HepG2 (cell line): ENCODE measurements around the gene TTLL8. TPM values are rescaled to one million over a fixed set of nuclear protein-coding genes. Genes with fewer than 3 reads are reported as not detected.

Experiments used
- DMTF1 ChIP-seq: sonication (generic); formaldehyde crosslinking; IDR thresholded peaks from 2 replicates; pipeline ENCODE4 v1.4.0; 2020; ENCODE audit warnings: mild to moderate bottlenecking, missing genetic modification reagents
- E2F2 ChIP-seq: sonication (generic); formaldehyde crosslinking; IDR thresholded peaks from 2 replicates; pipeline ENCODE4 v1.4.0; 2020; ENCODE audit warnings: missing genetic modification reagents, borderline replicate concordance
- EHMT2 ChIP-seq: fragments of 200-600 bp; sonication (generic); IDR thresholded peaks from 2 replicates; pipeline ENCODE4 v1.7.0; 2017; ENCODE audit warnings: antibody characterized with exemption, low read depth, low read length, borderline replicate concordance
- HES4 ChIP-seq: sonication (generic); formaldehyde crosslinking; IDR thresholded peaks from 2 replicates; pipeline ENCODE4 v1.9.0; 2021; ENCODE audit warnings: mild to moderate bottlenecking, missing genetic modification reagents, borderline replicate concordance
- HMG20B ChIP-seq: conservative IDR thresholded peaks from 2 replicates; pipeline ENCODE4 v1.6.1; 2016; ENCODE audit warnings: missing genetic modification reagents, missing compliant biosample characterization
- IKZF5 ChIP-seq: IDR thresholded peaks from 2 replicates; pipeline ENCODE4 v1.6.1; 2018; ENCODE audit warnings: missing genetic modification reagents, mild to moderate bottlenecking, missing compliant biosample characterization
- JUN ChIP-seq: sonication (generic); formaldehyde crosslinking; IDR thresholded peaks from 2 replicates; pipeline ENCODE4 v1.4.0; 2020; ENCODE audit warnings: mild to moderate bottlenecking, missing genetic modification reagents
- KLF11 ChIP-seq: IDR thresholded peaks from 2 replicates; pipeline ENCODE4 v1.6.1; 2016; ENCODE audit warnings: missing compliant biosample characterization
- PAWR ChIP-seq: sonication (generic); formaldehyde crosslinking; IDR thresholded peaks from 2 replicates; pipeline ENCODE4 v1.4.0; 2020; ENCODE audit warnings: missing genetic modification reagents, mild to moderate bottlenecking, borderline replicate concordance
- RXRB ChIP-seq: IDR thresholded peaks from 2 replicates; pipeline ENCODE4 v1.6.1; 2016; ENCODE audit warnings: borderline replicate concordance, missing genetic modification reagents, missing compliant biosample characterization
- SALL2 ChIP-seq: sonication (generic); formaldehyde crosslinking; IDR thresholded peaks from 2 replicates; pipeline ENCODE4 v1.8.1; 2023; ENCODE audit warnings: mild to moderate bottlenecking, missing genetic modification reagents, inconsistent platforms
- SIN3A ChIP-seq: IDR thresholded peaks from 2 replicates; pipeline ENCODE4 v1.6.1; 2011; ENCODE audit warnings: low read depth, mild to moderate bottlenecking, control low read depth, low read length, borderline replicate concordance
- TBX3 ChIP-seq: fragments of 450-650 bp; IDR thresholded peaks from 2 replicates; pipeline ENCODE4 v1.6.1; 2017; ENCODE audit warnings: antibody characterized with exemption, mild to moderate bottlenecking, inconsistent platforms, borderline replicate concordance
- TP53 ChIP-seq: sonication (generic); formaldehyde crosslinking; conservative IDR thresholded peaks from 2 replicates; pipeline ENCODE4 v1.4.0; 2020; ENCODE audit warnings: missing genetic modification reagents
- ZNF12 ChIP-seq: sonication (generic); formaldehyde crosslinking; IDR thresholded peaks from 2 replicates; pipeline ENCODE4 v1.5.0; 2020; ENCODE audit warnings: missing genetic modification reagents
- ZNF263 ChIP-seq: sonication (generic); formaldehyde crosslinking; IDR thresholded peaks from 2 replicates; pipeline ENCODE4 v1.4.0; 2020; ENCODE audit warnings: missing genetic modification reagents
- ZNF451 ChIP-seq: sonication (generic); formaldehyde crosslinking; IDR thresholded peaks from 2 replicates; pipeline ENCODE4 v1.5.0; 2020; ENCODE audit warnings: mild to moderate bottlenecking, missing genetic modification reagents
- ZNF709 ChIP-seq: sonication (generic); formaldehyde crosslinking; IDR thresholded peaks from 2 replicates; pipeline ENCODE4 v1.5.0; 2020; ENCODE audit warnings: mild to moderate bottlenecking, missing genetic modification reagents
- ZNF766 ChIP-seq: sonication (generic); formaldehyde crosslinking; IDR thresholded peaks from 2 replicates; pipeline ENCODE4 v1.5.0; 2020; ENCODE audit warnings: missing genetic modification reagents, borderline replicate concordance
- ZNF768 ChIP-seq: sonication (generic); formaldehyde crosslinking; IDR thresholded peaks from 2 replicates; pipeline ENCODE4 v1.4.0; 2020; ENCODE audit warnings: missing genetic modification reagents
- ZSCAN31 ChIP-seq: sonication (generic); formaldehyde crosslinking; IDR thresholded peaks from 2 replicates; pipeline ENCODE4 v1.5.0; 2020; ENCODE audit warnings: low read depth, mild to moderate bottlenecking, missing genetic modification reagents
- polyA plus RNA-seq, 8 experiments: library from polyadenylated mRNA; depleted of rRNA in 3 of 8; stranded (reverse) in 7 of 8; unstranded in 1 of 8; fragments of >200 nt; fragmentation: Illumina TruSeq in 4 of 8; extraction: Trizol in 4 of 8; gene quantifications; 2 replicates each; pipeline versions ENCODE4 v1.2.1 to v1.2.3, GENCODE V29; 2011 to 2016; ENCODE audit warnings: low read depth in 4 of 8, missing spikeins in 1 of 8, mixed read lengths in 1 of 8; ENCODE audit not compliant: insufficient read depth in 1 of 8
- total RNA-seq, 5 experiments: library from RNA; depleted of rRNA; stranded (reverse); fragments of >200 nt; fragmentation: Illumina TruSeq; extraction: Trizol; gene quantifications; 2 replicates each; pipeline ENCODE4 v1.2.3, GENCODE V29; 2016; ENCODE audit warnings: low read depth in 1 of 5
- TF ChIP-seq, protein P1 (sequence below): sonication (generic); formaldehyde crosslinking; IDR thresholded peaks from 2 replicates; pipeline ENCODE4 v1.4.0; 2020; ENCODE audit warnings: missing genetic modification reagents

The TTLL8 gene
- total and polyA plus RNA-seq, 2 of the 13 experiments (the other 11 are each of a cell fraction or from before 2014, with no cell fraction given): not detected

DNA sequence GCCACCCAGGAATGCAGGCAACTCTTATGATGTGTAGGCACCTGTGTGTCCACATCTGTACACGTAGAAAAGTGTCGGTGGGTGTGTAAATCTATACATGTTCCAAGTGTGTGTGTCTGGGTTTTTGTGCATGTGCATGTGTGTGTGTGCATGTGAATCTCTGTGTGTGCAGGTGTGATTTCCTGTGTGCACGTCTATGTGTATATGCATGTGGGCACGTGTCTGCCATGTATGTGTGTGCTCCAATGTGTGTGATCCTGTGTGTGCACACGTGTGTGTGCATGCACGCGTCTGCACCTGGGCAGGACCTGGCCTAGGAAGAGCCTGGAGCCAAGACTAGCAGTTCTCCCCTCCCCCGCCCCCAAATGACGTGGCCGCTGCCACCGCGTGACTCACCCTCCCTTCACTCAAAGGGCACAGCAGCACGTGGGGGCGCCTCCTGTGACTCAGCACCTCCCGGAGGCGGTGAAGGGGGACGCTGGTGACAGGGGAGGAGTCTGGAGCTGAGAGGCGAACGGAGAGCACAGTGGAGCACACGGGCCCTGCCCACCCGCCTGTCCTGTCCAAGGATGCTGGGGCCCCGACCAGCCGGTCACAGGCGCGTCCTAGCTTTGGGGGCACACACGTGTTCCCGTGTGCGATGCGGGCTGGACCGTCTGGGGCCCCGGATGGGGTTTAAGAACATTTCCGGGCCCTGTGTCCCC is 87.4 kb downstream of the TTLL8 start (continued):
- TF ChIP-seq DMTF1 (CRISPR knock-in tag): no peak
- peak; percentile 93 for TF ChIP-seq IKZF5 (CRISPR knock-in tag)
- TF ChIP-seq SIN3A: peak; percentile 81
- TF ChIP-seq TBX3: peak; percentile 45; the same call in 1 of the 2 replicates
- TF ChIP-seq PAWR (CRISPR knock-in tag): no peak
- TF ChIP-seq ZNF263 (CRISPR knock-in tag): peak; percentile 99
- peak; percentile 96; the same call in 1 of the 2 replicates for TF ChIP-seq JUN (CRISPR knock-in tag)
- no peak for TF ChIP-seq TP53 (CRISPR knock-in tag)
- peak; percentile 88 for TF ChIP-seq RXRB (CRISPR knock-in tag)
- peak; percentile 85 for TF ChIP-seq ZNF451 (CRISPR knock-in tag)
- TF ChIP-seq ZNF766 (CRISPR knock-in tag): no peak; the same call in 1 of the 2 replicates
- peak; percentile 61; the same call in 1 of the 2 replicates for TF ChIP-seq ZNF768 (CRISPR knock-in tag)
- 0 out of 2 replicates have a peak, but pooled peaks have one; percentile 13 for TF ChIP-seq ZSCAN31 (CRISPR knock-in tag)
- no peak for TF ChIP-seq EHMT2
- TF ChIP-seq, protein P1, sequence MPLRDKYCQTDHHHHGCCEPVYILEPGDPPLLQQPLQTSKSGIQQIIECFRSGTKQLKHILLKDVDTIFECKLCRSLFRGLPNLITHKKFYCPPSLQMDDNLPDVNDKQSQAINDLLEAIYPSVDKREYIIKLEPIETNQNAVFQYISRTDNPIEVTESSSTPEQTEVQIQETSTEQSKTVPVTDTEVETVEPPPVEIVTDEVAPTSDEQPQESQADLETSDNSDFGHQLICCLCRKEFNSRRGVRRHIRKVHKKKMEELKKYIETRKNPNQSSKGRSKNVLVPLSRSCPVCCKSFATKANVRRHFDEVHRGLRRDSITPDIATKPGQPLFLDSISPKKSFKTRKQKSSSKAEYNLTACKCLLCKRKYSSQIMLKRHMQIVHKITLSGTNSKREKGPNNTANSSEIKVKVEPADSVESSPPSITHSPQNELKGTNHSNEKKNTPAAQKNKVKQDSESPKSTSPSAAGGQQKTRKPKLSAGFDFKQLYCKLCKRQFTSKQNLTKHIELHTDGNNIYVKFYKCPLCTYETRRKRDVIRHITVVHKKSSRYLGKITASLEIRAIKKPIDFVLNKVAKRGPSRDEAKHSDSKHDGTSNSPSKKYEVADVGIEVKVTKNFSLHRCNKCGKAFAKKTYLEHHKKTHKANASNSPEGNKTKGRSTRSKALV: no peak
- 0 out of 2 replicates have a peak, but pooled peaks have one; percentile 46 for TF ChIP-seq KLF11 (CRISPR knock-in tag)
- TF ChIP-seq SALL2 (CRISPR knock-in tag): peak; percentile 69; the same call in 1 of the 2 replicates
- TF ChIP-seq HES4 (CRISPR knock-in tag): no peak
- TF ChIP-seq E2F2 (CRISPR knock-in tag): no peak
- TF ChIP-seq HMG20B (CRISPR knock-in tag): 0 out of 2 replicates have a peak, but pooled peaks have one; percentile 19
- TF ChIP-seq ZNF709 (CRISPR knock-in tag): peak; percentile 25; the same call in 1 of the 2 replicates
- peak; percentile 57 for TF ChIP-seq ZNF12 (CRISPR knock-in tag)
